Eye (tissue), 1 donor: ENCODE data around the gene CHN1.

ENCODE experiments used
- DNase-seq: peaks from one replicate; pipeline ENCODE4 v3.0.0-alpha.2; 2015

Gene CHN1

DNA sequence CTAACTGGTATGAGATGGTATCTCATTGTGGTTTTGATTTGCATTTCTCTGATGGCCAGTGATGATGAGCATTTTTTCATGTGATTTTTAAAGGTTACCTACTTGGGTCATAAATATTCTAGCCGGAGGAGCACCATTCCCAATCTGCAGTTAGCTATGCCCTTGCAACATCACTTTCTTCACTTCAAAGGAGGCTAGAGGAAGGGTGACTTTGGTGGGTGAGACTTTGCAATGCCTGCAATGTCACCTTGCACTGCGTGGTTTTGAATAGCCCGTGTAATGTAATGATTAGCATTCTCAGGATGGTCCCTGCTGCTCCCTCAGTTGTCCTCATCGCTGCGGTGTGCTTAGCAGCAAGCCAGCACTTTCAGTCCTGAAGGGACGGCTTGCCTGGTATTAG is 184.8 kb downstream of the CHN1 start:
- no peak for DNase-seq

DNA sequence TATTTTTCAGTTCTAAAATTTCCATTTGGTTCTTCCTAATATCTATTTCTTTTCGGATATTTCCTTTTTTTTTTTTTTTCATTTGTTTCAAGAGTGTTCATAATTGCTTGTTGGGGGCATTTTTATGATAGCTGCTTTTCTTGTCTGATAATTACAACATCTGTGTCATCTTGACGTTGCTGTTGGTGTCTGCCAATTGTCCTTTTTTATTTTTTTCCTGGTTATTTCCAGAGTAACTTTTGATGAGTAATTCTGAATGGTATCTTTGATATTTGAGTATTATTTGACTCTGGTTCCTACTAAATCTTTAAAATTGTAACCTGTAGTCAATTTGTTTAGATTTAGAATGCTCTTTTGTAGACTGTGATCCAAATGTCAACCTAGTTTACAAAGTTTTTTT is 189.7 kb downstream of the CHN1 start:
- DNase-seq, result no peak

DNA sequence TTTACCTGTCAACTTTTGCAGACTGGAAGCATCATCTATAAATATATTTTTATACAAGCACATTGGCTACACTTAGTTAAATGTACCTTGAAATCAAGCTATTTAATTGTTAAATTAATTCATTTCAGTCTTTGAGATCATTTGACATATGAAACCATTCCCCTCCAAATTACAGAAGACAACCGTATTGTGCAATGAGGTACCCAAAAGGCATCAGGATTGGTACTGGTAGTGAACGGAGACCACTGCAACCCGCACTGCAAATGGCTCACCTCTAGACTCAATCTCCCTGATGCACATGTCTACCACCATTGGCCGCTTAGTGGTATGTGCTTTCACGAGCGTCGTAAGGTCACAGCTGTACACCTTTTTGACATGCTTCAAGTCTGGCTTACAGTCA is 193.1 kb downstream of the CHN1 start:
- DNase-seq, result no peak

GRCh38 chr2:174807931-174808330 is 197.2 kb downstream of the CHN1 start:
- DNase-seq, result no peak

DNA sequence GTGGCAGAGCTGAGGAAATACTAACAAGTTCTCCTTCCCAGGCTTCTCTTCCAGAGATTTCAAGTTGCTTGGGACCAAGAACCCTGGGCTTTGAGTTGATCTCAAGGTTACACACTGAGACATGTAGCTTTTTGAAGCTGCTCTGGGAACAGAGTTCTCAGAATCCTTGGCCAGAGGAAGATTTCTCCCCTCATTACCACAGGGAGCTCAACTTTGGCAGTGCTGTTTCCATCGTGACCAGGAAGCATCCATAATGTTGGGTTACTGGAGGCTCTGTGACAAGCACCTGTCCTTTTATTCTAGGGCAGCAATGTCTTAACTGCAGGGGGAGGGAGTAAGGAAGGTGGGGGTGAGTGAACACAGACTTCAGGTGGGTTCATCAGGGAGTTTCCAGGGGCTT is 199.4 kb downstream of the CHN1 start:
- no peak for DNase-seq

DNA sequence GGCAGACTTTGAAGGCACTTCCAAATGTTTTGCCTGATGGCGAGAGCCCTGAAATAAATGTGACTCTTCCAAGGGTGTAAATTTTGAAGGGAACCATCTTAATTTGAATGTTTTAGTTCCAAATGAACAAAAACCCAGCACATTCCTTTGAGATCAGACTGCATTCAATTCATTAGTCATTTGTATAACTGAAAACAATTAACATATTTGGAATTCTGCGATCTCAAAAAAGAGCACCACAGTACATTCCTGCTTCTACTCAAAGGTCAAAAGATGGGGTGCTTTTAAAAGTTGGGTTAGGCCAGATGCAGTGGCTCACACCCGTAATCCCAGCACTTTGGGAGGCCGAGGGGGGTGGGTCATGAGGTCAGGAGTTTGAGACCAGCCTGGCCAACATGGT is 202.7 kb downstream of the CHN1 start:
- no peak for DNase-seq

DNA sequence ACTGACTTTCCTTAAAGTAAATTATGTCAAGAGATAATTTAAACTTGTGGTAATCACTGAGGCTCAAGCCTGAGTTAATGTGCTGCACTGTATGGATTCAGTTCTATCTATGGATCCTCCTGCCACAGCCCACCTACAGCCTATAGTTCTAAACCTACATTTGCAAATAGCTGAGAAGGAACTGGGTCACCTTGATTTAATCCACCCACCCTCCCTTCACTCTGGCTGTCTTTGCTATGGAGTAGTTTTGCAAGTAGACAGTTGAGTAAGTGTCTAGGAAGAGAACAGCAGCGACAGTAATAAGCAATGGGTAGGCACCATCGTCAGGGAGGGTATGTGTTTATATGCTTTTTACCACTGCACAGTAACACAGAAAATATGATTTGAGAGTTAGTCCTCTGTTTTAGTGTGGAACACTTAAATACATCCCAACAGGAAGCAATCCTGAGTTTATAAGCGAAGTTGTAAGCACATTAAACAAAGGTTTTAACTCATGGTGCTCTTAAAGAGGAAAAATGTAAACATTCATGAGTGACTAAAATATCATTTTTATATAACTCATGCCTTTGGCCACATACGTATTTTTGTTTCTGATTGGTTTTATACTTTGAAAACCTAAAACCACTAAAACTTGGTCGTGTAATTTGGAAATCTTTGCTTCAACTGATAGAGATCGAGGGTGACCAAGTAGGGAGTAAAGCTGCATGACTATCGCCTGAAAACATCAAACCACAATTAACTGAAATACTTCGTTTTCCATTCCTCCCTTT is 204.6 kb downstream of the CHN1 start:
- no peak for DNase-seq

GRCh38 chr2:174798801-174799200 is 206.4 kb downstream of the CHN1 start:
- no peak for DNase-seq

DNA sequence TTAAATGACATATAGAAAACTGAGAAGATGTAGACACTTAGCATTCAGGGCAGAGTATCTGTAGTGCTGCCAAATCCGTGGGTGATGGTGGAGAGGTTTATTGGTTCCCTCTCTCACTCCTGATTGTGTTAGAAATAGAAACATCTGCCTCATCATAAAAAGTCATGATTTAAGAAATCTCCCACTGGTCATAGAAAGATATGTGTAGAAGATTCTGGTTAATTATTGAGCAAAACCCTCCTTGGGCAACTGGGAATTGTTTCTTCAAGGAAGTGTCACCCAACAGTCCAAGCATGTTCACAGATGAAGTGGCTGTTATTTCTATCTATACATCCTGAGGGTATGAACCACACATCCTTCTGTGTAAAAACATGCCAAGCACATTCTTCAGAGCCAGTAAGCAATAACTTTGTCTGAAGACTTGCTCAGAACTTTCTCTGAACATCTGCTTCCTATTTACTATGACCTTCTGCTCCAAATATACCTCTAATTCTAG is 207.4 kb downstream of the CHN1 start:
- DNase-seq, result peak; percentile 29

- no peak for DNase-seq
Observed at GRCh38 chr2:174796319-174796771, 208.8 kb downstream of the CHN1 start.

DNA sequence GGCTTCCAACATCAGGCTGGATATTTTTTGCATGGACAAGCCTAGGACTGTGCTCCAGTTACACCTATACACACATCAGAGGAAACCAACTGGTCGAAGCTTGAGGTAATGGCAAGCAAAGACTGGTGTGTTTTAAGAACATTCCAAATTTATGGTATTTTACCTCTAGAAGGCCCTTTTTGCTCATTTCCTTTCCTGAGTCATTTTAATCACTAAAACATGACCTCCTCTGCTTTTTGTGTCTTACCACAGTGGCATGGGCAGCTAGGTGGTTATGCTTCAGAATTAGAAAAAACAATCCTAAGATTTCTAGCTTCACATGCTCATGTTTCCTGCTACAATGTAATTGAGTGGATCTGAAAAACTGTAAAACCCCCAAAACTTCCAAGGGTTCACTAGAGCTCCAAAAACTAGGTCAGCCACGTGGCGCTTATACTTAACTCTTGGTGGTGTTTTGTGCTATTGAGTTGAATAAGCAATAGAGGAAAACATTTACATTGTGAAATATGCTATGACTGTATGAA is 210.3 kb downstream of the CHN1 start:
- no peak for DNase-seq

GRCh38 chr2:174792309-174793025 is 212.7 kb downstream of the CHN1 start:
- DNase-seq, result no peak

DNA sequence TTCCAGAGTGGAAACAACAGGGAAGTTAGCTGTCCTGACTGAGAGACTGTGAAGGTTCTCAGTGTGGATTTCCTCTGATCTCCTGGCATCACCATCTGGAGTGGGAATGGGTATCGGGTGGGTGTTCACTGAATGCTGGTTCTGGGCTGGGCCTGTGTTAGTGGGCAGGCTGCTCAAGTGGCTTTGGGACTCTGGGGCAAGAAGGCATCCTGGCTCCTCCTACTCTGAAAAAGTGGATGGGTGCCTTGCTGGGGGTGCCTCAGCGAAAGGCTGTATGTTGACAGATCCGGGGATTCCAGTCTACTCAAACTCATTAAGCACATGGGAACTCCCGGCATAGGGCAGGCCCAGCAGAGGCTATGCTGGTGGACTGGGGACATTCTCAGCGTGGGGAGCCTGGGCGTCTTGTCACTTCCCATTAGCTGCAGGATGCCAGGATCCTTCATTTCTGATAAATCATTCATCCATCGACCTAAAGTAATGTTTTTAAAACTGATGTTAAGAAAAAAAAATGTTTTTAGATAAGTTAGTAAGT is 213.4 kb downstream of the CHN1 start:
- no peak for DNase-seq

DNA sequence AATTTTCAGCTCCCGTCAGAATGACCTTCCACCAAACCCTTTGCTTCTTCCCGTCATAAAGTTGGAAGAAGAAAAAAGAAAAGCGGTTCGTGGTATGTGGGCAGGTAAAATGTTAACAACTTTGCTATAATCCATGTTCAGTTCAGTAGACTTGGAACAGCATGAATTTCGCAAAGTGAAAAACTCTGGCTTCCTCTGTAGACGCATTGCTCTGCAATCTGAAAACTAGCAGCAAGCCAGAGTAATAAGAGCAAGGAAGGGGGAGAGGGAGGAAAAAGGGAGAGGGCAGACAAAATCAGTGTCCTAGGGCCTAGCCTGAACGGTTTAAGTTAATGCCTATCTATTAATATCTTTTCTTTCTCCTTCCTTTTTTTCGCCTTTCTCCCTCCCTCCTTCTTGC is 214.2 kb downstream of the CHN1 start:
- DNase-seq, result no peak

- no peak for DNase-seq
Observed at GRCh38 chr2:174789001-174789400, 216.2 kb downstream of the CHN1 start.

GRCh38 chr2:174788291-174788929 is 216.8 kb downstream of the CHN1 start:
- DNase-seq, result peak; percentile 65

- DNase-seq, result peak; percentile 89
Observed at GRCh38 chr2:174787487-174788205, 217.5 kb downstream of the CHN1 start.

- DNase-seq, result no peak
Observed at GRCh38 chr2:174786066-174786725, 219.0 kb downstream of the CHN1 start.

DNA sequence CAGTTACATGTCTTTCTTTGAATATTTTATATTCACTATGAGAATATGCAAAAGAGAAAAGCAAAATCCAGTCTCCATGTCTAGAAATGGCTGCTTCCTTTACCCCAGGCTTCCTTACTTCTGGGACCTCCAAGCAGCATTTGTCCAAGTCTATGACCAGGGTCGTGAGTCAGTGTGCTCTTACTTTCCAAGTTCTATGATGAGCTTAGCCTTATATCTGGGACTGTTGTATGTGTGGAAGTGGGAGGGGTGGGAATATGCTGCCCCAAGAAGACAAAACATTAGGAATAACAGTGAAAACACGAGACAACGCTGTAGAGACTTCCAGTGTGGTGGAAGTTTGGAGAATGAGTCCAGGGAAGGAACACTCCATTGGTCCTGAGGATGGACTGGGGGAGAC is 219.7 kb downstream of the CHN1 start:
- DNase-seq, result no peak

DNA sequence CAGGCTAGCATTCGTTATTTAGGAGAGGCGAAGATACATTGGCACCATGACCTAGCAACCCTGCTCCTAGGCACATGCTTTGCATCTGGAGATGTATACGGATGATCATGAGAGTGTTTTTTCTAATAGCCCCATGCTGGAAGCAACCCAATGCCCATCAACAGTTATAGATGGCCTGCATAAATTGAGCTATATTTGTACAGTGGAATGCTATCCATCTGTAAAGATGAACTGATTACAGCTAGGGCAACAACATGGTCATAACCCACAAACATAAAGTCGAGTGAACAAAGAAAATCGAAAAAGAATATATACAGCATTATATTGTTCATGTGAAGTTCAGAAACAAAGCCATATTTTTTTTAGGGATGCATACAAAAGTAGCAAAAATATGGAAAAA is 220.3 kb downstream of the CHN1 start:
- no peak for DNase-seq

- no peak for DNase-seq
Observed at GRCh38 chr2:174784316-174784715, 220.9 kb downstream of the CHN1 start.

- DNase-seq, result no peak
Observed at GRCh38 chr2:174781996-174782395, 223.2 kb downstream of the CHN1 start.
